Thyroid gland (tissue), 4 donors: Measurements from ENCODE around the gene ZCCHC13.

Source experiments
- CTCF ChIP-seq, 6 experiments: fragments of 200-600 bp in 3 of 6; fragments of 450-650 bp in 3 of 6; sonication (generic) in 3 of 6; IDR thresholded peaks; one replicate each; pipeline ENCODE4 v1.5.1; 2016 to 2019; ENCODE audit warnings: antibody characterized with exemption in 6 of 6, mild to moderate bottlenecking in 2 of 6, inconsistent platforms in 1 of 6, moderate library complexity in 1 of 6
- POLR2A ChIP-seq, 2 donors: fragments of 450-650 bp; IDR thresholded peaks; one replicate each; pipeline ENCODE4 v1.6.1; 2017; ENCODE audit warnings: antibody characterized with exemption in 2 of 2, mild to moderate bottlenecking in 2 of 2, moderate library complexity in 1 of 2

- TF ChIP-seq CTCF (IDR thresholded peaks at IDR 0.05) (no peak), POLR2A (IDR thresholded peaks at IDR 0.05) (no peak)
Measured at GRCh38 chrX:74277846-74278245, 26.1 kb upstream of the ZCCHC13 start.
